ENCODE results near the gene CRYBG2. TPM values are rescaled to one million over a fixed set of nuclear protein-coding genes. Genes with fewer than 3 reads are reported as not detected.

CRYBG2 gene
- total RNA-seq, 6 experiments from 2014 or later, result 0.81 to 1.9 (median 1.7) TPM; not detected in 3

- Histone ChIP-seq H3K36me3 (peaks cover 0 to under 1% (median 0%) of the 10 kb centered on the region in 4 donors), H3K27me3 (no peaks in the 10 kb centered on the region), H3K27ac (peak overlapping the region; percentile 56 to 88 (median 61)), H3K9me3 (no peaks in the 10 kb centered on the region), H3K4me3 (no peak overlapping the region), H3K4me1 (peaks cover 0 to 44% (median 21%) of the 10 kb centered on the region in 4 donors)
- ATAC-seq (no peak), DNase-seq (peak; percentile 39 to 55 (median 50))
- no CpG with 5 or more reads among the region's 2 CpGs for WGBS (ENCODE audit: insufficient coverage, low coverage, low lambda C conversion rate, missing lambda C conversion rate)
- intact Hi-C loops (cut with DNase I), result no loop called here
- TF ChIP-seq CTCF (IDR thresholded peaks at IDR 0.05) (no peak), POLR2A (IDR thresholded peaks at IDR 0.05) (no peak)
Observed at GRCh38 chr1:26276432-26276838, 77.5 kb downstream of the CRYBG2 start.

DNA sequence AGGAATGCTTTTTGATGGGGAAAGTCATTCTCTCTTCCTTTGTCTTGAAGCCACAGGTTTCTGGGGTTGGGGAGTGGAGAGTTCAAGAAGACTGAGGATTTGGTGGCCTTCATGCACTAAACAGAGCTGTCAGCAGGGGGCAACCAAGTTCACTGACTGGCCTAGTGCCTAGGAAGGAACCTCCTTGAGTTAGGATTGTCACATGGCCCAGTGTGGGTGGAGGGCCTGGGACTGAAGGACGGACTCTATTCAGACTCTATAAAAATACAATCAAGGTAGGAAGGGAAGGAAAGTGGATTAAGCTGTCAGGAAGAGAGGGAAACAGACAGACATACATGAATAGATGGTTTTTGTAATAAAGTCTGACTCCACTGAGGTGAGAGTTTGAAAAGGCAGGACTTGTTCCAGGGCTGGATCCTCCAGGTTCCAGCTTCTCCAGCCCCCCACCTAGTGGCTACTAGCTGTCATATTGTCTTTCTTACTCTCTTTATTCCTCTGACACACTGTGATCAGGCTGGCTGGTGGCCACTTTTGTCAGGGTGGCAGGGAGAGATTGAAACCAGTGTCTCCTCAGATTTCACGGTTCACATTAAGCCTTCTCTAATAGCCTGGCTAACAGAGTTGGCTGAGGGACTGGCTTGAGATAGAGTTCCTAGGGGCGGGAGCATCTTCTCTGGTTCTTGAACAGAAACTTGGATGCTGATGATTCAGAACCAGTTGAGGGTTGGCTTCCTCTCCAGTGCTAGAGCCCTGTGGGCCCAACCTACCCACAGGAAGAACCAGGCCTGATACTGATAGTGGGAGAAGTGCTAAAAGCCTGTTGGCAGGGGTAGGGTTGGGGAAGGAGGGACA, 78.1 kb downstream of the CRYBG2 start:
- peak; percentile 44 for TF ChIP-seq POLR2A (IDR thresholded peaks at IDR 0.05)
- TF ChIP-seq CTCF (IDR thresholded peaks at IDR 0.05), result peak; percentile 71 to 84 (median 73)
- ATAC-seq (peak; percentile 65 to 71 (median 68)), DNase-seq (peak; percentile 77 to 83 (median 78))
- Histone ChIP-seq H3K27me3 (no peaks in the 10 kb centered on the region), H3K4me1 (peaks cover 0 to 44% (median 21%) of the 10 kb centered on the region in 4 donors), H3K9me3 (no peaks in the 10 kb centered on the region), H3K4me3 (no peak overlapping the region), H3K36me3 (peaks cover 0 to 7% (median 0%) of the 10 kb centered on the region in 4 donors), H3K27ac (peak overlapping the region; percentile 37 to 88 (median 61))
- 46% methylated on average over 3 of the region's 3 CpGs for WGBS (ENCODE audit: insufficient coverage, low coverage, low lambda C conversion rate, missing lambda C conversion rate)
- intact Hi-C loops (cut with DNase I), result no loop called here

- peak in 1 of 3 donors; percentile 54 for DNase-seq
- H3K4me3 ChIP-seq, result no peak overlapping the region
Observed at GRCh38 chr1:26274801-26275425, 79.0 kb downstream of the CRYBG2 start.

More at GRCh38 chr1:26274801-26275425, 79.0 kb downstream of the CRYBG2 start:
- H3K27ac ChIP-seq, result peak overlapping the region in 1 of 3 donors; percentile 88
- TF ChIP-seq CTCF (IDR thresholded peaks at IDR 0.05) (no peak), POLR2A (IDR thresholded peaks at IDR 0.05) (no peak)
- H3K36me3 ChIP-seq, result peaks cover 0 to 13% (median 0%) of the 10 kb centered on the region in 4 donors
- no peak for ATAC-seq
- intact Hi-C loops (cut with DNase I), result no loop called here
- H3K9me3 ChIP-seq, result no peaks in the 10 kb centered on the region
- WGBS (ENCODE audit: insufficient coverage, low coverage, low lambda C conversion rate, missing lambda C conversion rate), result 64% methylated on average over 6 of the region's 11 CpGs
- no peaks in the 10 kb centered on the region for H3K27me3 ChIP-seq
- peaks cover 0 to 44% (median 21%) of the 10 kb centered on the region in 4 donors for H3K4me1 ChIP-seq

Other genes with a start within 250 kb of the CRYBG2 start
- 1 to 10 TPM; 3.8 to 7.5 (median 5.1) TPM for gene PDIK1L, start 242.3 kb downstream of the CRYBG2 start, total RNA-seq
- under 1 TPM; 0.22 to 0.53 (median 0.34) TPM for gene FAM110D, start 195.1 kb downstream of the CRYBG2 start, total RNA-seq
- gene C1orf232, start 185.2 kb downstream of the CRYBG2 start, total RNA-seq, result not detected
- 10 to 100 TPM; 16.8 to 39.6 (median 20.7) TPM for gene ZNF593, start 184.2 kb downstream of the CRYBG2 start, total RNA-seq
- gene ZNF593OS, start 182.3 kb downstream of the CRYBG2 start, total RNA-seq, result not detected
- gene CNKSR1, start 176.6 kb downstream of the CRYBG2 start, total RNA-seq, result 1 to 10 TPM in 4 of 6 experiments, under 1 TPM in 2; 0.72 to 1.4 (median 1.1) TPM
- gene CATSPER4, start 163.5 kb downstream of the CRYBG2 start, total RNA-seq, result not detected
- gene CEP85, start 119.9 kb downstream of the CRYBG2 start, total RNA-seq, result 1 to 10 TPM; 5.2 to 7.8 (median 5.8) TPM
- 10 to 100 TPM; 26.3 to 61.8 (median 34.9) TPM for gene SH3BGRL3, start 74.0 kb downstream of the CRYBG2 start, total RNA-seq
- 10 to 100 TPM in 1 of 6 experiments, 1 to 10 TPM in 5; 4.3 to 11.3 (median 7.0) TPM for gene UBXN11, start 47.5 kb downstream of the CRYBG2 start, total RNA-seq
- gene CD52, start 36.2 kb downstream of the CRYBG2 start, total RNA-seq, result 10 to 100 TPM in 2 of 6 experiments, 1 to 10 TPM in 4; 2.8 to 17.6 (median 8.5) TPM
- gene ZNF683, start 18.6 kb upstream of the CRYBG2 start, total RNA-seq, result under 1 TPM in 1 of 6 experiments, not detected in 5; 0.19 TPM
- gene LIN28A, start 56.7 kb upstream of the CRYBG2 start, total RNA-seq, result under 1 TPM in 1 of 6 experiments, not detected in 5; 0.09 TPM
- 10 to 100 TPM; 20.0 to 48.6 (median 24.9) TPM for gene DHDDS, start 78.2 kb upstream of the CRYBG2 start, total RNA-seq
- gene HMGN2, start 118.3 kb upstream of the CRYBG2 start, total RNA-seq, result 10 to 100 TPM; 64.1 to 99.6 (median 83.6) TPM
- 10 to 100 TPM in 4 of 6 experiments, 1 to 10 TPM in 2; 6.2 to 42.6 (median 20.9) TPM for gene RPS6KA1, start 175.6 kb upstream of the CRYBG2 start, total RNA-seq

Measured in right lobe of liver (tissue), 6 donors.